Tibial nerve (tissue), 4 donors: Measurements from ENCODE around the gene FDPS. TPM values are rescaled to one million over a fixed set of nuclear protein-coding genes. Genes with fewer than 3 reads are reported as not detected.

Source experiments
- DNase-seq, 2 donors: peaks; one replicate each; pipeline ENCODE4 v3.0.0-alpha.2; 2019; ENCODE audit warnings: low spot score in 2 of 2
- H3K27ac ChIP-seq, 4 donors: fragments of 200-600 bp; sonication (generic) in 3 of 4; one replicate each; pipeline ENCODE4 v1.5.1; 2017 to 2019; ENCODE audit warnings: mild to moderate bottlenecking in 1 of 4
- H3K27me3 ChIP-seq, 2 donors: fragments of 200-600 bp; sonication (generic) in 1 of 2; one replicate each; pipeline versions ENCODE4 v1.5.1 to v1.6.0; 2017 to 2019
- H3K36me3 ChIP-seq, 3 donors: fragments of 200-600 bp; sonication (generic); one replicate each; pipeline ENCODE4 v1.5.1; 2018 to 2019
- H3K4me1 ChIP-seq, 4 donors: fragments of 200-600 bp; sonication (generic) in 3 of 4; one replicate each; pipeline ENCODE4 v1.5.1; 2017 to 2019
- H3K4me3 ChIP-seq, 4 donors: fragments of 200-600 bp; sonication (generic) in 3 of 4; one replicate each; pipeline ENCODE4 v1.5.1; 2017 to 2019; ENCODE audit warnings: mild to moderate bottlenecking in 1 of 4, moderate library complexity in 1 of 4
- H3K9me3 ChIP-seq, 4 donors: fragments of 200-600 bp; sonication (generic) in 3 of 4; one replicate each; pipeline ENCODE4 v1.5.1; 2017 to 2019
- EP300 ChIP-seq, 2 donors: sonication (generic); formaldehyde crosslinking; IDR thresholded peaks; one replicate each; pipeline ENCODE4 v1.6.1; 2017; ENCODE audit warnings: antibody characterized with exemption in 2 of 2, mild to moderate bottlenecking in 1 of 2
- POLR2A ChIP-seq, 2 donors: fragments of 450-650 bp; IDR thresholded peaks; one replicate each; pipeline ENCODE4 v1.6.1; 2017; ENCODE audit warnings: antibody characterized with exemption in 2 of 2, mild to moderate bottlenecking in 2 of 2, moderate library complexity in 2 of 2
- WGBS, 2 donors: methylation state at CpG; one replicate each; pipeline ENCODE4 v1.1.5; 2018; 5-methylcytosine and 5-hydroxymethylcytosine counted together
- total RNA-seq, 4 donors: library from RNA; depleted of rRNA; stranded (reverse); fragments of >200 nt; gene quantifications; one replicate each; pipeline ENCODE4 v1.1.0, GENCODE V29; 2016
- TF ChIP-seq, protein P1 (sequence below), 5 experiments: fragments of 200-600 bp in 3 of 5; fragments of 450-650 bp in 2 of 5; sonication (generic) in 3 of 5; IDR thresholded peaks; one replicate each; pipeline ENCODE4 v1.5.1; 2016 to 2019; ENCODE audit warnings: antibody characterized with exemption in 5 of 5, mild to moderate bottlenecking in 3 of 5, moderate library complexity in 2 of 5

The FDPS gene
- total RNA-seq, 4 donors from 2014 or later = 88.2 to 143 (median 125) TPM

DNA sequence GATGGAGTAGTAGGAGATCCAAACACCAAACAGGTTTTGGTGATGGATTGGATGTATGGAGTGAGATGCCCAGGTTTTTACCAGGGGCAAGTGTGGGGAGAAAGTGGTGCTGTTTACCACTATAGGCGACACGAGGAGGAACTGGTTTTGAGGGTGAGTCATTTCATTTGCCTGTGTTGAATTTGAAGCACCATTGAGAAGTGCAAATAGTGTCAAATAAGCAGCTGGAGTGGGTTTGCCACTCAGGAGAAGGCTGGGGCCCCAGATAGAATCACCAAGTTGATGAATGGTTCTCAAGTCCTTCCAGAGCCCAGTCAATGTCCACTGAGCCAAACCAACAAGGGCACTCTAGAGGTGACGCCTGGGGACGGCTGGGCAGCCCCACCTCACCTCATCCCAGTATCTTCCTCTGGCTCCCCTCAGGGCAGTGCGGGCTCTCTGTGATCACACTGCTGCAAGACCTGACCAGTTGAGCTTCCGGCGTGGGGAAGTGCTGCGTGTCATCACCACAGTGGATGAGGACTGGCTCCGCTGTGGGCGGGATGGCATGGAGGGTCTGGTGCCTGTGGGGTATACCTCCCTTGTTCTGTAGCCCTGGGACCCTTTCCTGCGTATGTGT, 21.4 kb downstream of the FDPS start:
- WGBS, 2 donors = 87 to 88% methylated on average over 11 of the region's 11 CpGs
- no peak for TF ChIP-seq EP300 (IDR thresholded peaks at IDR 0.05)
- TF ChIP-seq POLR2A (IDR thresholded peaks at IDR 0.05) = no peak
- TF ChIP-seq, protein P1, sequence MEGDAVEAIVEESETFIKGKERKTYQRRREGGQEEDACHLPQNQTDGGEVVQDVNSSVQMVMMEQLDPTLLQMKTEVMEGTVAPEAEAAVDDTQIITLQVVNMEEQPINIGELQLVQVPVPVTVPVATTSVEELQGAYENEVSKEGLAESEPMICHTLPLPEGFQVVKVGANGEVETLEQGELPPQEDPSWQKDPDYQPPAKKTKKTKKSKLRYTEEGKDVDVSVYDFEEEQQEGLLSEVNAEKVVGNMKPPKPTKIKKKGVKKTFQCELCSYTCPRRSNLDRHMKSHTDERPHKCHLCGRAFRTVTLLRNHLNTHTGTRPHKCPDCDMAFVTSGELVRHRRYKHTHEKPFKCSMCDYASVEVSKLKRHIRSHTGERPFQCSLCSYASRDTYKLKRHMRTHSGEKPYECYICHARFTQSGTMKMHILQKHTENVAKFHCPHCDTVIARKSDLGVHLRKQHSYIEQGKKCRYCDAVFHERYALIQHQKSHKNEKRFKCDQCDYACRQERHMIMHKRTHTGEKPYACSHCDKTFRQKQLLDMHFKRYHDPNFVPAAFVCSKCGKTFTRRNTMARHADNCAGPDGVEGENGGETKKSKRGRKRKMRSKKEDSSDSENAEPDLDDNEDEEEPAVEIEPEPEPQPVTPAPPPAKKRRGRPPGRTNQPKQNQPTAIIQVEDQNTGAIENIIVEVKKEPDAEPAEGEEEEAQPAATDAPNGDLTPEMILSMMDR (IDR thresholded peaks at IDR 0.05) = no peak
- Histone ChIP-seq H3K9me3 (no peaks in the 10 kb centered on the region), H3K4me3 (no peak overlapping the region), H3K27me3 (no peaks in the 10 kb centered on the region), H3K36me3 (peaks cover 0 to 75% (median 0%) of the 10 kb centered on the region in 3 donors), H3K4me1 (peaks cover 0 to 20% (median 9%) of the 10 kb centered on the region in 4 donors), H3K27ac (no peak overlapping the region)
- no peak for DNase-seq

DNA sequence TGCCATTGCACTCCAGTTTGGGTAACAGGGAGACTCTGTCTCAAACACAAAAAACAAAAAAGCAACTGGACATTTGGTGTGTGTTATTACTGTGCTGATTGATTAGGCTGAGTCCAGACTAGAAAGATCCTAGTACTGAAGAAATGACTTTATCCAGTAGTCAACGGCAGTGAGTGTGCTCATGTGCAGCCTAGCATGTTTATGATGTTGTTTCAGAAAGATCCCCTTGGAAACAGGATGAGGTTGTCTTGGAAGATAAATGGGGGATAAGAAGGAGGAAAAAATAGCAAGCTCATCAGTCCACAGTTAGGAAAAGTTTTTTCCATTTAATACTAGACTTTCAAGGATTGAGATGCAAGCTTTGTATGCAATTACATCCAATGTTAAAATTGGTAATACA, 26.3 kb downstream of the FDPS start:
- H3K4me1 ChIP-seq = peaks cover 0 to 4% (median 0%) of the 10 kb centered on the region in 4 donors
- peaks cover 0 to 82% (median 13%) of the 10 kb centered on the region in 3 donors for H3K36me3 ChIP-seq
- WGBS, 2 donors = 74 to 86% methylated on average over 1 of the region's 1 CpG
- no peak overlapping the region for H3K4me3 ChIP-seq
- H3K27me3 ChIP-seq = no peaks in the 10 kb centered on the region
- no peak for DNase-seq
- no peaks in the 10 kb centered on the region for H3K9me3 ChIP-seq
- TF ChIP-seq EP300 (IDR thresholded peaks at IDR 0.05) (no peak), POLR2A (IDR thresholded peaks at IDR 0.05) (no peak)
- TF ChIP-seq, protein P1 (IDR thresholded peaks at IDR 0.05) = no peak
- H3K27ac ChIP-seq = no peak overlapping the region

DNA sequence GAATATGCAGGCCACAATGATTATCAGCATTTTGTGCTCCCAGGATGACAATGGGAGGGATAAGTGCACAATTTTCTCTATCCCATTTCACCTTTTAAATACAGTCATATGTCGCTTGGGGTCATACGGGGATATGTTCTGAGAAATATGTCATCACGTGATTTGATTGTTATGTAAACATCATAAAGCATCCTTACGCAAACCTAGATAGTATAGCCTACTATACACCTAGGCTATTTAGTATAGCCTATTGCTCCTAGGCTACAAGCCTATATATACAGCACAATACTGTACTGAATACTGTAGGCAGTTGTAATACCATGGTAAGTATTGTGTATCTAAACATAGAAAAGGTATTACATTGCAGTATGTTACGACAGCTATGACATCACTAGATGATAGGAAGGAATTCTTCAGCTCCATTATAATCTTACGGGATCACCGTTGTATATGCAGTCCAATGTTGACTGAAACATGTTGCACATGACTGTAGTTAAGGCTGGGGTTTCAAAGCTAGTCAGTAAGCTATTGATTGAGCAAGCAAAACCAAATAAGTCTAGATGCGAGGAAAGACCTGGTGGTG, 30.9 kb downstream of the FDPS start:
- Histone ChIP-seq H3K36me3 (peaks cover 2 to 97% (median 21%) of the 10 kb centered on the region in 3 donors), H3K9me3 (no peaks in the 10 kb centered on the region), H3K27ac (no peak overlapping the region), H3K4me3 (no peak overlapping the region), H3K27me3 (no peaks in the 10 kb centered on the region), H3K4me1 (no peaks in the 10 kb centered on the region)
- WGBS, 2 donors = 88 to 89% methylated on average over 8 of the region's 8 CpGs
- TF ChIP-seq, protein P1 (IDR thresholded peaks at IDR 0.05) = no peak
- TF ChIP-seq POLR2A (IDR thresholded peaks at IDR 0.05) = no peak
- DNase-seq = no peak

DNA sequence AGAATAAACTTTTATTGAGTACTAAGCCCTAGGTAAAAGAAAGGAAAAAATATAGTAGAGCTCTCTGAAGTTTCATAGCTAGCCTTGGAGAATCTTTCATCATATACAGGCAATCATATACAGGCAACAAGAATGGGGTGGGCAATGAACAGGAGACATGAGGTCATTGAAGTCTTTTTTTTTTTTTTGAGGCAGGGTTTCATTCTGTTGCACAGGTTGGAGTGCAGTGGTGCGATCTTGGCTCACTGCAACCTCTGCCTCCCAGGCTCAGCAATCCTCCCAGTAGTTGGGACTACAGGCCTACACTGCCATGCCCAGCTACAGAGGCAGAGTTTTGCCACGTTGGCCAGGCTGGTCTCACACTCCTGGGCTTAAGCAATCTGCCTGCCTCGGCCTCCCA, 34.2 kb downstream of the FDPS start:
- WGBS, 2 donors = 82 to 97% methylated on average over 3 of the region's 3 CpGs
- peaks cover 6 to 100% (median 30%) of the 10 kb centered on the region in 3 donors for H3K36me3 ChIP-seq
- DNase-seq = no peak

DNA sequence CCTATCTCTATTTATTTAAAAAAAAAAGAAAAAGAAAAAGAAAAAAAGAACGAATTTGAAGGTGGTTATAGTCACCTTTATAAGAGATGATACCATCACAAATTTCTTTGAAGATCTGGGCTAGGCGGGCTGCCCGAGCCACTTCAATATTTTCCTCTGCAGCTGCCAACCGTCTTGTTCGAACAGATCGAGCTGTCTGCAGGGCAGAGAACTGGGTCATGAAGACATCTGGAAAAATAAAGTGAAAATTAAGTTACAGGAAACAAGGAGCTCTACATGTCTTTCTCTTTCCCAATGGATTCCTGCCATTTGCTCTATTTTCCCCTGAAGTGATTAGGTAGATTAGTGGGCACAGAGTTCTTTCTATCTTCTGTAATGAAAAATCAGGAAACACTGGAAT, 44.0 kb downstream of the FDPS start:
- Histone ChIP-seq H3K4me1 (no peaks in the 10 kb centered on the region), H3K36me3 (peaks cover 2 to 96% (median 20%) of the 10 kb centered on the region in 3 donors), H3K27ac (no peak overlapping the region), H3K27me3 (no peaks in the 10 kb centered on the region), H3K4me3 (no peak overlapping the region), H3K9me3 (no peaks in the 10 kb centered on the region)
- DNase-seq = no peak
- WGBS, 2 donors = 84 to 90% methylated on average over 6 of the region's 6 CpGs
- TF ChIP-seq EP300 (IDR thresholded peaks at IDR 0.05) (no peak), POLR2A (IDR thresholded peaks at IDR 0.05) (no peak)
- TF ChIP-seq, protein P1 (IDR thresholded peaks at IDR 0.05) = no peak

More for the DNA sequence above, 34.2 kb downstream of the FDPS start:
- TF ChIP-seq EP300 (IDR thresholded peaks at IDR 0.05) = no peak
- TF ChIP-seq POLR2A (IDR thresholded peaks at IDR 0.05) = no peak
- TF ChIP-seq, protein P1 (IDR thresholded peaks at IDR 0.05) = no peak
- Histone ChIP-seq H3K27me3 (no peaks in the 10 kb centered on the region), H3K27ac (no peak overlapping the region), H3K4me1 (no peaks in the 10 kb centered on the region), H3K9me3 (no peaks in the 10 kb centered on the region), H3K4me3 (no peak overlapping the region)
